Stimulated activated CD8-positive, alpha-beta memory T cell treated with anti-CD3 and anti-CD28 coated beads, Interleukin-15, amount 100 ng/mL, for 48 hours (primary cell): Measurements from ENCODE around the gene RASGRF2.
"Not testable (repeated sequence)": the region's sequence is repeated elsewhere in the genome, so short reads cannot be mapped to it uniquely, and the experiment has no call there.

Source experiments
- DNase-seq, 2 donors: peaks; one replicate each; pipeline ENCODE4 v3.0.0-alpha.2; 2020; ENCODE audit warnings: low read depth in 2 of 2

RASGRF2 gene

DNA sequence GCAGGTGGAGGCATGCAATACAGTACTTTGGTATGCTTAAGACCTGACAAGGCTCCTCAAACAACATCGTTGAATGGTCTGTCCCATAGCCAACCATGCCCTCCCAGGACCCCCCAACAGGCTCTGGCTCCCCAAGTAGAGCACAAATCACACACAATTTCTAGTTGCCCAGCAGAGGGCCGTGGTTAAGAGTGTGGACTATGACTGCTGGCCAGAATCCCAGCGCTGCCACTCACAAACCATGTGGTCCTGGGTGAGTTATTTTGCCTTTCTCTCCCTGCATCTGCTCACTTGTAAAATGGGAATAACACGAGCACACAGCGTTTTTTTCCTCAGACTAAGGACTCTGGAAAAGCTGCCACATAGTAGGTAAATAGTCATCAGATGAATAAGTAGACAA, 279.4 kb downstream of the RASGRF2 start:
- no peak for DNase-seq

- DNase-seq, result no peak
Observed at GRCh38 chr5:81241001-81241400, 280.8 kb downstream of the RASGRF2 start.

- no peak for DNase-seq
Observed at GRCh38 chr5:81241961-81242648, 281.9 kb downstream of the RASGRF2 start.

DNA sequence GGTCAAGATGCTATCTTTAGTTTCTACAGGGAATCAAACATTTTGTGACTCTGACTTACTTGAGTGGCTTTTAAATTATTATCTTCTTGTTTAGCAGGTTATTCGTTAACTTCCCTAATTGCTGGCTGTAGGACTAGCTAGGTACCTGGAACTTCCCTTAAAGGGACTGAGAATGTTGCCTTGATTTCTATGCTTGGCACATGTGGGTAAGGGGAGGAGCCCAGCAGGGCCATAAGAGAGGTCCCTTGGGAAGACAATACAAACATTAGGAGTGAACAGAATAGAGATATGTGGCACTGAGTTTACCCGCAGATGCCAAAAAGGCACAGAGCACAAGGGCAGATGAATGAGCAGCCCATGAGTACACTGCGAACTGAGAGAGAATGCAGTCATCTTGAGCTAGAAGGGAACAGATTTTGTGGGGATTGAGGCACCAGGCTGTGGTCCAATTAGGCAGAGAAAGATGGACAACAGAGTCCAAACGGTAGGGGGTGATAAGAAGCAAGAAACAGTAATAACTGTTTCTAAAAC, 282.8 kb downstream of the RASGRF2 start:
- no peak for DNase-seq

DNA sequence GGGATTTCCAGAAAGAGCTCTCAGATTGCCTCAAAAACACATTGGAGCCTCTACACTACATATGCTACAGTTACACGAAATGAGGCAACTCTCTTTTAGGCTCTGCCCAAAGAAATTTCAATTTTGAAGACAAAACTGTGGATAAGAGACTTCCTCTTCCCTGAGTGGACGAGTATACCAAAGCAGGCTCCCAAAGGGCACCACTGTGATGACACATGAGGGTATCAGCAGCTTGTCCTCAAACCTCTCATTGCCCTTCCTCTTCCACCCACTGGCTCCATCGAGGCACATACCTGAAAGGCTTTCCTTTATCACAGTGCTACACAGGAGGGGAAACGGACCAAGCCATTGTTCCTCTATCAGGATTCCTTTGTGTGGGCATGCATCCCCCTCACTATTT, 284.3 kb downstream of the RASGRF2 start:
- no peak for DNase-seq

DNA sequence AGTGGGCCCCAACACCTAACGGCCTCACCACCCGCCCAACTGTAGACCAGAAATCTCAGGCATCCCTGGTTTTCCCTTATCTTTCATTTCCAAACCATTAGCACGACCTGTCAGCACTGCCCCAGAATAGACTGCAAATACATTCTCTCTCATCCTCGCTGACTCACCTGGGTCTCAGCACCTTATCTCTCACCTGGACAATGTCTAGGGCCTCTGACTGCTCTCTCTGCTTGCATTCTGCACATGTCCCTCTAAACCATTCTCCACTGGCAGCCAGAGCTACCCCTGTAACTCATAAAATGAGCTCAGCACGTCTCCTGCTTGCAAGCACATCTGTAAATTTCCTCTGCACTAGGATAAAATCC, 285.7 kb downstream of the RASGRF2 start:
- no peak for DNase-seq

- DNase-seq, result no peak
Observed at GRCh38 chr5:81246697-81247096, 286.5 kb downstream of the RASGRF2 start.

GRCh38 chr5:81247441-81247972, 287.3 kb downstream of the RASGRF2 start:
- no peak for DNase-seq

DNA sequence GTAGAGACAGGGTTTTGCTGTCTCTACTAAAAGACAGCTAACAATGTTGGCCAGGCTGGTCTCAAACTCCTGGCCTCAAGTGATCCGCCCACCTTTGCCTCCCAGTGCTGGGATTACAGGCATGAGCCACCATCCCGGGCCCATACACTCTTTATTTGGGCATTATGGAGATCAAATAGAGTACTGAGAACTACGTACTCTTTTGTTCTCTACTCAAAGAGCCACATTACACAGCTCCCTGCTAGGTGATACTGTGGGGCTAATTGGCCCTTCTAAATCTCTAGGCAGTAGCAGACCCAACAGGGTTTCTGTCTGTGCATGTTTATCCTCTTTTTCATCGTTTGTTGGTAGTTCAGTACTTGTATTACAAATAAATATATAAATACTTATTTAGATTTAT, 289.1 kb downstream of the RASGRF2 start:
- no peak for DNase-seq

DNA sequence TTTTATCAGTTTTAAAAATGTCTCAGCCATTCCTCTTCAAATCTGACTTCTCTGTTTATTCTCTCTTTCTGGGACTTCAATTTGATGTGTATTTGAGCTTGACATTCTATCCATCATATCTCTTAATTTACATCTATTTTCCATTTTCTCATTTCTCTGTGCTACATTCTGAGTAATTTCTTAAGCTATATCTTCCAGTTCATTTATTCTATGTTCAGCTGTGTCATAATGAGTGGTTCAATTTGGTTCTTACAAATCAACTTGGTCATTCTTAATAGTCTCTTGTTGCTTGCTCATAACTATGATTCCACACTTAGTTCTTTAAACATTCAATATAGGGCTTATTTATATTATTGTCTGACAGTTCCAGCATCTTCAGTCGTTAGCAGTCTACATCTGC, 289.8 kb downstream of the RASGRF2 start:
- no peak for DNase-seq

DNA sequence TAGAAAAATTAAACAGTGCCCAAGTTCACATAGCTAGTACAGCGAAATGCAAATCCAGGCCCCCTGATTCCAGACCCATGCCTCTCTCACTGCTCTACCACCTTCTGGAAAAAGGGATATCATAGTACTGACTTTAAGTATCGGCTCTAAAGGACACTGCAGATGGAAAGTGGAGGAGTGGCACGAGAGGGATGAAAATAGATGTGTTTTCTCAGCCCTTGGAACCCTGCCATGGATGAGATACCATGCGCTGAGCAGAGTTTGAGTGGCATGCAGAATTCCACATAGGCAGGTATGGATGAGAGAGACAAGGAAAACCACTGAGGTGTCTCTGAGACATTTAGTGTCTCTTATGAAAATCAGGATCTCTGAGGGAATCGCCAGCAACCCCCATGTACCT, 291.8 kb downstream of the RASGRF2 start:
- no peak for DNase-seq

DNA sequence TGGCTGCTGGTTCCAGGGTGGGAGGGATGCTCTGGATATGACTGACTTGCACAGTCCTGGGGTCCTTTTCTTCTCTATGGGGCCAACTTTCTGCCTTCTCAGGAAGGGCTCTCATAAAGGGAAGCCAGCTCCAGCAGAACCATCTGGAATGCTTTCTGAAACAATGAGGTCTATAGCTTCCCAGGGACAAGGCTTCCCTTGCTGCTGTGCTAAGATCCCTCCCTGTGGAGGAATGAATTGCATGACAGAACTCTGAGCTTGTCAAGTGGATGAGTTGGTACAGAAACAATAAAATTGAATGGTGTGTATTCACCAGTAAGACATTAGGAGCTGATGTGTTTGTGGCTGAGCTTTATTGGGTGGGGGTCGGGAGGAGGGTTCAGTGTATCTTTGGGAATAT, 292.7 kb downstream of the RASGRF2 start:
- no peak for DNase-seq

DNA sequence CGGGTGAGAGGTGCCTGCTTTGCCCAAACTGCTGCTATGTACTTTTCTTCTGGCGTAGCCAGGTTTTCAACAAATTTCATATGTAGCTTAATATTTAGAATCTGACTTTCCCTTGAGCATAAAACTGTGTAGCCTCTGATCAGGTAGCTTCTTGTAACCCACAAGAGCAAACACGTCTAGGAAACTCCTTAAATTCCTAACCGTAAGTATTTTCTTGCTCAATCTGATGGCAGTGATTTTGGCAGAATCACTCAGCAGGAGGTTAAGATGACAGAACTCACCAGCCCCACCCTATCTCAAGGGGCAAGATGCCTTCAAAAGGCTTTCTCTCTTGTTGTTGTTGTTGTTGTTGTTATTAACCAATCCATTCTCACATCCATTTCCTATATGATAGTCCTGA, 293.7 kb downstream of the RASGRF2 start:
- DNase-seq, result no peak

GRCh38 chr5:81254886-81255559, 294.9 kb downstream of the RASGRF2 start:
- DNase-seq, result no peak

DNA sequence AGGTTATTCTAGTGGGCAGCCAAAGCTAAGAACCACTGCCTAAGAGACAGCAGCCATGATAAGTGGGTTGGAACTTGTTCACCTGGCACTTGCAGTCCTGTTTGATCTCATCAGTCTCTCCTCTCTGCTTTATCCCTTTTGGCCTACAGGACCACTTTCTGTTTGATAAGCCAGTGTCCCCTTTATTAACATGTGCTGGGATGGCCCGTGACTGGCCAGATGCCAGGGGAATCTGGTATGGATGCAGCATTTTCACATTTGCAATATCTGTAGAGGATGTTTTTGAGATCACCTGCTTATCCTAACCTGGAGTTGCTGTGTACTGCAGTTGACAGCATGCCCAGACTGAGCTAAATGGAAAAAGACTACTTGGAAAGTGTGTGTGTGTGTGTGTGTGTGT, 296.6 kb downstream of the RASGRF2 start:
- no peak for DNase-seq

DNA sequence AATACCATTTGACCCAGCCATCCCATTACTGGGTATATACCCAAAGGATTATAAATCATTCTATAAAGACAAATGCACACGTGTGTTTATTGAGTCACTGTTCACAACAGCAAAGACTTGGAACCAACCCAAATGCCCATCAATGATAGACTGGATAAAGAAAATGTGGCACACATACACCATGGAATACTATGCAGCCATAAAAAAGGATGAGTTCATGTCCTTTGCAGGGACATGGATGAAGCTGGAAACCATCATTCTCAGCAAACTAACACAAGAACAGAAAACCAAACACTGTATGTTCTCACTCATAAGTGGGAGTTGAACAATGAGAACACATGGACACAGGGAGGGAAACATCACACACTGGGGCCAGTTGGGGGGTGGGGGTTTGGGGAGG, 302.6 kb downstream of the RASGRF2 start:
- DNase-seq, result not testable (repeated sequence)

GRCh38 chr5:81265101-81265500, 304.9 kb downstream of the RASGRF2 start:
- no peak for DNase-seq

GRCh38 chr5:81268521-81269196, 308.5 kb downstream of the RASGRF2 start:
- DNase-seq, result no peak

DNA sequence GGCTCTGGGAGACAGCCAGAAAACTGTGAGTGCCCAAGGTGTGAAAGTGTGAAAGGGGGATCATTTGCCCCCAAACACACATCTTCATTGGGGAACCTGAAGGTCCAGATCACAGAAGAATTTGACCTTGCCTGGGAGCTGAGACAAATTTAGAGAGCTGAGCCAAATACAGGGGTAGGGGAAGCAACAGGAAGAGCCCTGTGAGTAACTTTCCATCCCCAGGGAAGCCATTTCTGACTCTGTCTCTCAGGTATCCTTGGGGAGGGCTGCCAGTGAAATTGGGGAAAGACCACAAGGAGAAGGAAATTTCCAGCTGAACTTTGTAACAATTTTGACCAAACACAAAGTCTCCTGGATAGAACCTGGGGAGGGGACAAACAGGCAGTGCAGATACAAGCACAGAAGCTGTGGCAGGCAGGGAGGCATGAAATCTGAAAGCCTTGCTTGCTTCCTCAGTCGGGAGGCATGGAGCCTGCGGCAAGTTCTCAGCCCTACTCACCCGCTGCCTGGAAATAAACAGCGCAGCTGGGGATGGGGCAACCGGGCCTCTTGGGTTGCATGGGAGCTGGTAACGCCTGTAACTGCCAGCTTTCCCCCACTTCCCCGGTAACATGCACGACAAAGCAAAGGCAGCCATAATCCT, 309.7 kb downstream of the RASGRF2 start:
- no peak for DNase-seq

DNA sequence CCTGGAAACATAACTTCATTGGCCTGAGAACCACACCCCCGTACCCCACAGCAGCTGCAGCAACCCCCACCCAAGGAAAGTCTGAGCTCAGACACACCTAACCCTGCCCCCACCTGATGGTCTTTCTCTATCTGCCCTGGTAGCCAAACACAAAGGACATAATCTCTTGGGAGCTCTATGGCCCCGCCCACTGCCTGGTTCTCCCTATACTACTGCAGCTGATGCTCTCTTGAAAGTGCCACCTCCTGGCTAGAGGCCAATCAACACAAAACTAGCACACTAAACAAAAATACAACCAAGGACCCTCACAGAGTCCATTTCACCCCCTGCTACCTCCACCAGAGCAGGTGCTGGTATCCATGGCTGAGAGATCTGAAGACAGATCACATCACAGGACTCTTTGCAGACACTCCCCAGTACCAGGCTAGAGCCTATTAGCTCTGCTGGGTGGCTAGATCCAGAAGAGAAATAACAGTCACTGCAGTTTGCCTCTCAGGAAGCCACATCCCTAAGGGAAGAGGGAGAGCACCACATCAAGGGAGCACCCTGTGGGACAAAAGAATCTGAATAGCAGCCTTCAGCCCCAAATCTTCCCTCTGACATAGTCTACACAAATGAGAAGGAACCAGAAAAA, 310.3 kb downstream of the RASGRF2 start:
- DNase-seq, result not testable (repeated sequence)
